ENCODE measurements around the gene ZBTB21.

DNA sequence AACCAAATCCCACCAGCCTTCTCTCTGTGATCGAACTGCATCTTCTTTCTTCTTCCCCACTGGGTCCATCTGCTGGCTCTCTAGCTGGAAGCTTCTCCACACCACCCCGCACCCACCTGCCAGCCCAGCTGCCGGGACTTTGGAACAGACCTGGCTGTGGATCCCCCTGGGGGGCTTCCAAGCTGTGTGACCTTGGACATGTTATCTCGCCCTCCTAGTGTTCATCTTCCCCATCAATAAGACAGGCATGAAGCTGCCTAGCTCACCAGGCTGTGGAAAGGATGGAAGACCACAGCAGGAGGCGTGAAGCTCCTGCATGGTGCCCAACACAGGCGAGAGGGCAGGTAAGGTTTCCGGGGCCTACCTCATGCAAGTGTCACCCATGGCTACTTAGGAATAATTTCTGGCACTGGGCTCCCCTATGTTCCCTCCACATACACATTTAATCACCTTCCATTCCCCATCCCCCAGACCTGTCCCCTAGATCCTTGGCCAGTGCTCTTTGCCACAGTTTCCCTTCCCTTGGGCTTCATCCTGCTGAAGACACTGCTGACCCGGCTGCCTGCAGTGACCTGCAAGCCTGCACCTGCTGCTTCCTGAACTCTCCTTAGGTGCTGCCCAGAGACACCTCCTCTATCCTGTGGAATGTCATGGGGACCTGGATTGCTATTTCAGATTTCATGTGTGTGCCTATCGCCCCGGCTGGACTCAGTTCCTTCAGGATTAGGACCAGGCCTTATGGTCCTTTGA, 43.1 kb downstream of the ZBTB21 start:
- TF ChIP-seq EZH2 (IDR thresholded peaks at IDR 0.05; ENCODE audit: insufficient read depth, poor library complexity, severe bottlenecking) (no peak), EZH2phosphoT487 (IDR thresholded peaks at IDR 0.05; ENCODE audit: insufficient read depth, low read depth) (no peak)

Measured in GM23248 (cell line).